Adipocyte (in vitro differentiated cells): Measurements from ENCODE around the gene SKI.
A peak's percentile ranks its signal among the peaks of the same experiment; 100 is the strongest.

ENCODE experiments used
- DNase-seq: peaks from one replicate; pipeline ENCODE4 v3.0.0-alpha.2; 2015; ENCODE audit warnings: low read depth
- H3K27me3 ChIP-seq: replicated peaks from 2 replicates; pipeline ENCODE4 v1.7.0; 2013; ENCODE audit warnings: mild to moderate bottlenecking, low read length, moderate library complexity; ENCODE audit not compliant: control insufficient read depth, insufficient read depth
- H3K36me3 ChIP-seq: 2 replicates; pipeline ENCODE4 v1.7.0; 2013; ENCODE audit warnings: low read length, mild to moderate bottlenecking, moderate library complexity; ENCODE audit not compliant: control insufficient read depth, insufficient read depth, severe bottlenecking
- H3K4me1 ChIP-seq: 2 replicates; pipeline ENCODE4 v1.7.0; 2013; ENCODE audit warnings: mild to moderate bottlenecking, low read length, moderate library complexity; ENCODE audit not compliant: control insufficient read depth, insufficient read depth
- H3K4me3 ChIP-seq: 2 replicates; pipeline ENCODE4 v1.7.0; 2013; ENCODE audit warnings: mild to moderate bottlenecking, low read length, moderate library complexity
- H3K9ac ChIP-seq: 2 replicates; pipeline ENCODE4 v1.7.0; 2013; ENCODE audit warnings: mild to moderate bottlenecking, low read length, moderate library complexity
- H3K9me3 ChIP-seq: 2 replicates; pipeline ENCODE4 v1.7.0; 2013; ENCODE audit warnings: mild to moderate bottlenecking, low read length, moderate library complexity; ENCODE audit not compliant: control insufficient read depth

SKI gene

GRCh38 chr1:2279210-2279639 lies 51.1 kb downstream of the SKI start:
- peak; percentile 73 for DNase-seq
- Histone ChIP-seq H3K27me3 (no peaks in the 10 kb centered on the region), H3K9me3 (no peaks in the 10 kb centered on the region), H3K36me3 (peaks cover 5% of the 10 kb centered on the region), H3K9ac (peak overlapping the region; percentile 63), H3K4me3 (no peak overlapping the region), H3K4me1 (peaks cover 58% of the 10 kb centered on the region)

- H3K4me3 ChIP-seq = no peak overlapping the region
- no peak for DNase-seq
- H3K9ac ChIP-seq = peak overlapping the region; percentile 63
- H3K27me3 ChIP-seq = no peaks in the 10 kb centered on the region
- H3K36me3 ChIP-seq = peaks cover 5% of the 10 kb centered on the region
- no peaks in the 10 kb centered on the region for H3K9me3 ChIP-seq
- H3K4me1 ChIP-seq = peaks cover 57% of the 10 kb centered on the region
Observed at GRCh38 chr1:2279817-2280216, 51.7 kb downstream of the SKI start.

- H3K9me3 ChIP-seq = no peaks in the 10 kb centered on the region
- H3K36me3 ChIP-seq = peaks cover 3% of the 10 kb centered on the region
Observed at GRCh38 chr1:2282556-2283270, 54.6 kb downstream of the SKI start.

GRCh38 chr1:2283371-2283990 lies 55.4 kb downstream of the SKI start:
- DNase-seq = no peak
- no peak overlapping the region for H3K4me3 ChIP-seq
- H3K9me3 ChIP-seq = no peaks in the 10 kb centered on the region
- no peak overlapping the region for H3K9ac ChIP-seq
- H3K4me1 ChIP-seq = peaks cover 23% of the 10 kb centered on the region
- no peaks in the 10 kb centered on the region for H3K27me3 ChIP-seq
- H3K36me3 ChIP-seq = no peaks in the 10 kb centered on the region

More at GRCh38 chr1:2282556-2283270, 54.6 kb downstream of the SKI start:
- H3K4me3 ChIP-seq = no peak overlapping the region
- no peaks in the 10 kb centered on the region for H3K27me3 ChIP-seq
- no peak overlapping the region for H3K9ac ChIP-seq
- no peak for DNase-seq
- peaks cover 30% of the 10 kb centered on the region for H3K4me1 ChIP-seq

- Histone ChIP-seq H3K9me3 (no peaks in the 10 kb centered on the region), H3K4me3 (no peak overlapping the region), H3K36me3 (no peaks in the 10 kb centered on the region), H3K4me1 (peaks cover 15% of the 10 kb centered on the region), H3K9ac (no peak overlapping the region), H3K27me3 (no peaks in the 10 kb centered on the region)
- no peak for DNase-seq
Observed at GRCh38 chr1:2283991-2284895, 56.1 kb downstream of the SKI start.

- no peak for DNase-seq
- no peaks in the 10 kb centered on the region for H3K9me3 ChIP-seq
- no peaks in the 10 kb centered on the region for H3K27me3 ChIP-seq
- peaks cover 13% of the 10 kb centered on the region for H3K4me1 ChIP-seq
- H3K4me3 ChIP-seq = no peak overlapping the region
- H3K9ac ChIP-seq = no peak overlapping the region
- no peaks in the 10 kb centered on the region for H3K36me3 ChIP-seq
Observed at GRCh38 chr1:2284932-2285331, 56.8 kb downstream of the SKI start.

GRCh38 chr1:2286923-2287322 lies 58.8 kb downstream of the SKI start:
- Histone ChIP-seq H3K4me3 (no peak overlapping the region), H3K9ac (no peak overlapping the region), H3K27me3 (no peaks in the 10 kb centered on the region), H3K9me3 (no peaks in the 10 kb centered on the region), H3K36me3 (no peaks in the 10 kb centered on the region), H3K4me1 (peaks cover 31% of the 10 kb centered on the region)
- DNase-seq = no peak

- no peak overlapping the region for H3K9ac ChIP-seq
- no peaks in the 10 kb centered on the region for H3K9me3 ChIP-seq
- no peak overlapping the region for H3K4me3 ChIP-seq
- no peak for DNase-seq
- H3K4me1 ChIP-seq = peaks cover 39% of the 10 kb centered on the region
- no peaks in the 10 kb centered on the region for H3K36me3 ChIP-seq
- H3K27me3 ChIP-seq = no peaks in the 10 kb centered on the region
Observed at GRCh38 chr1:2287649-2288048, 59.5 kb downstream of the SKI start.

- no peaks in the 10 kb centered on the region for H3K27me3 ChIP-seq
- H3K4me1 ChIP-seq = peaks cover 40% of the 10 kb centered on the region
- H3K36me3 ChIP-seq = no peaks in the 10 kb centered on the region
- H3K4me3 ChIP-seq = no peak overlapping the region
- H3K9me3 ChIP-seq = no peaks in the 10 kb centered on the region
- no peak overlapping the region for H3K9ac ChIP-seq
- DNase-seq = no peak
Observed at GRCh38 chr1:2288311-2288710, 60.2 kb downstream of the SKI start.

- H3K9ac ChIP-seq = no peak overlapping the region
- H3K36me3 ChIP-seq = no peaks in the 10 kb centered on the region
- no peaks in the 10 kb centered on the region for H3K9me3 ChIP-seq
- no peak for DNase-seq
- H3K4me3 ChIP-seq = no peak overlapping the region
- no peaks in the 10 kb centered on the region for H3K27me3 ChIP-seq
- peaks cover 42% of the 10 kb centered on the region for H3K4me1 ChIP-seq
Observed at GRCh38 chr1:2288816-2289536, 60.9 kb downstream of the SKI start.
